Peyer's patch (tissue), 4 donors: ENCODE results near the gene OR6C2. TPM values are rescaled to one million over a fixed set of nuclear protein-coding genes. Genes with fewer than 3 reads are reported as not detected.

Source experiments
- DNase-seq, 3 donors: peaks; one replicate each; pipeline ENCODE4 v3.0.0-alpha.2; 2017 to 2019
- H3K27ac ChIP-seq, 4 donors: fragments of 200-600 bp; sonication (generic); one replicate each; pipeline ENCODE4 v1.5.1; 2016 to 2019
- H3K27me3 ChIP-seq, 2 donors: fragments of 200-600 bp; sonication (generic); one replicate each; pipeline ENCODE4 v1.5.1; 2019
- H3K36me3 ChIP-seq, 3 donors: fragments of 200-600 bp; sonication (generic); one replicate each; pipeline ENCODE4 v1.5.1; 2016 to 2019
- H3K4me1 ChIP-seq, 4 donors: fragments of 200-600 bp; sonication (generic); one replicate each; pipeline ENCODE4 v1.5.1; 2016 to 2019
- H3K4me3 ChIP-seq, 4 donors: fragments of 200-600 bp; sonication (generic); 1 replicate in 3 of 4; 2 replicates in 1 of 4; pipeline ENCODE4 v1.5.1; 2016 to 2019; ENCODE audit warnings: mild to moderate bottlenecking in 1 of 4
- H3K9me3 ChIP-seq, 4 donors: fragments of 200-600 bp; sonication (generic); one replicate each; pipeline ENCODE4 v1.5.1; 2016 to 2019; ENCODE audit warnings: mild to moderate bottlenecking in 1 of 4
- POLR2A ChIP-seq, 2 donors: fragments of 450-650 bp; IDR thresholded peaks; one replicate each; pipeline ENCODE4 v1.5.1; 2017; ENCODE audit warnings: antibody characterized with exemption in 2 of 2, mild to moderate bottlenecking in 2 of 2, moderate library complexity in 2 of 2
- total RNA-seq, 4 donors: library from RNA; depleted of rRNA; stranded (reverse); fragments of >200 nt; gene quantifications; one replicate each; pipeline ENCODE4 v1.1.0, GENCODE V29; 2016
- TF ChIP-seq, protein P1 (sequence below), 6 experiments: fragments of 450-650 bp in 4 of 6; fragments of 200-600 bp in 2 of 6; sonication (generic) in 1 of 6; IDR thresholded peaks; one replicate each; pipeline ENCODE4 v1.5.1; 2017 to 2019; ENCODE audit warnings: antibody characterized with exemption in 6 of 6, mild to moderate bottlenecking in 3 of 6, moderate library complexity in 1 of 6

OR6C2 gene
- total RNA-seq, 4 donors from 2014 or later: not detected

- Histone ChIP-seq H3K27ac (no peak overlapping the region), H3K36me3 (no peaks in the 10 kb centered on the region), H3K27me3 (no peaks in the 10 kb centered on the region), H3K4me3 (no peak overlapping the region), H3K4me1 (no peaks in the 10 kb centered on the region), H3K9me3 (no peaks in the 10 kb centered on the region)
- TF ChIP-seq, protein P1, sequence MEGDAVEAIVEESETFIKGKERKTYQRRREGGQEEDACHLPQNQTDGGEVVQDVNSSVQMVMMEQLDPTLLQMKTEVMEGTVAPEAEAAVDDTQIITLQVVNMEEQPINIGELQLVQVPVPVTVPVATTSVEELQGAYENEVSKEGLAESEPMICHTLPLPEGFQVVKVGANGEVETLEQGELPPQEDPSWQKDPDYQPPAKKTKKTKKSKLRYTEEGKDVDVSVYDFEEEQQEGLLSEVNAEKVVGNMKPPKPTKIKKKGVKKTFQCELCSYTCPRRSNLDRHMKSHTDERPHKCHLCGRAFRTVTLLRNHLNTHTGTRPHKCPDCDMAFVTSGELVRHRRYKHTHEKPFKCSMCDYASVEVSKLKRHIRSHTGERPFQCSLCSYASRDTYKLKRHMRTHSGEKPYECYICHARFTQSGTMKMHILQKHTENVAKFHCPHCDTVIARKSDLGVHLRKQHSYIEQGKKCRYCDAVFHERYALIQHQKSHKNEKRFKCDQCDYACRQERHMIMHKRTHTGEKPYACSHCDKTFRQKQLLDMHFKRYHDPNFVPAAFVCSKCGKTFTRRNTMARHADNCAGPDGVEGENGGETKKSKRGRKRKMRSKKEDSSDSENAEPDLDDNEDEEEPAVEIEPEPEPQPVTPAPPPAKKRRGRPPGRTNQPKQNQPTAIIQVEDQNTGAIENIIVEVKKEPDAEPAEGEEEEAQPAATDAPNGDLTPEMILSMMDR (IDR thresholded peaks at IDR 0.05): no peak
- no peak for TF ChIP-seq POLR2A (IDR thresholded peaks at IDR 0.05)
- no peak for DNase-seq
These were observed 57.7 kb downstream of the OR6C2 start for GRCh38 chr12:55501601-55502000.

Other genes starting within 250 kb of the OR6C2 start
- gene OR10A7, start 223.1 kb upstream of the OR6C2 start, total RNA-seq: not detected
- not detected for gene OR6C74, start 199.5 kb upstream of the OR6C2 start, total RNA-seq
- gene OR6C6, start 147.5 kb upstream of the OR6C2 start, total RNA-seq: not detected
- not detected for gene OR6C1, start 129.7 kb upstream of the OR6C2 start, total RNA-seq
- gene OR6C3, start 113.3 kb upstream of the OR6C2 start, total RNA-seq: not detected
- not detected for gene OR6C75, start 81.1 kb upstream of the OR6C2 start, total RNA-seq
- not detected for gene OR6C65, start 43.5 kb upstream of the OR6C2 start, total RNA-seq
- gene OR6C76, start 17.8 kb upstream of the OR6C2 start, total RNA-seq: not detected
- not detected for gene OR6C70, start 26.1 kb downstream of the OR6C2 start, total RNA-seq
- gene OR6C68, start 48.3 kb downstream of the OR6C2 start, total RNA-seq: not detected
- not detected for gene OR6C4, start 105.5 kb downstream of the OR6C2 start, total RNA-seq
- gene OR2AP1, start 128.4 kb downstream of the OR6C2 start, total RNA-seq: not detected
- not detected for gene OR10P1, start 192.8 kb downstream of the OR6C2 start, total RNA-seq